Measurements from ENCODE around the gene APIP.

- no peak for TF ChIP-seq CTCF (IDR thresholded peaks at IDR 0.05 in 4 of 5, conservative IDR thresholded peaks at IDR 0.05 in 1 of 5)
- no peak for TF ChIP-seq POLR2A (IDR thresholded peaks at IDR 0.05)
Measured at GRCh38 chr11:34962034-34962433, 45.9 kb upstream of the APIP start.
